Ishikawa (cell line): Measurements from ENCODE around the gene USP6NL.

Source experiments
- CEBPB ChIP-seq: IDR thresholded peaks from 2 replicates; pipeline ENCODE4 v1.6.1; 2012
- CREB1 ChIP-seq: IDR thresholded peaks from 2 replicates; pipeline ENCODE4 v1.6.1; 2012; ENCODE audit warnings: low read depth
- EGR1 ChIP-seq: IDR thresholded peaks from 2 replicates; pipeline ENCODE4 v1.6.1; 2012
- EP300 ChIP-seq: IDR thresholded peaks from 2 replicates; pipeline ENCODE4 v1.6.1; 2012; ENCODE audit warnings: borderline replicate concordance
- FOXM1 ChIP-seq: IDR thresholded peaks from 2 replicates; pipeline ENCODE4 v1.6.1; 2012; ENCODE audit warnings: low read depth, borderline replicate concordance
- MAX ChIP-seq: IDR thresholded peaks from 2 replicates; pipeline ENCODE4 v1.6.1; 2012
- NFIC ChIP-seq: IDR thresholded peaks from 2 replicates; pipeline ENCODE4 v1.6.1; 2012
- RAD21 ChIP-seq: IDR thresholded peaks from 2 replicates; pipeline ENCODE4 v1.6.1; 2012; ENCODE audit warnings: low read depth
- TAF1 ChIP-seq: IDR thresholded peaks from 2 replicates; pipeline ENCODE4 v1.6.1; 2012; ENCODE audit warnings: low read depth, mild to moderate bottlenecking
- TCF12 ChIP-seq: IDR thresholded peaks from 2 replicates; pipeline ENCODE4 v1.6.1; 2012; ENCODE audit warnings: low read depth
- TEAD4 ChIP-seq: IDR thresholded peaks from 2 replicates; pipeline ENCODE4 v1.6.1; 2012
- YY1 ChIP-seq: IDR thresholded peaks from 2 replicates; pipeline ENCODE4 v1.6.1; 2012; ENCODE audit warnings: low read depth
- ZBTB7A ChIP-seq: IDR thresholded peaks from 2 replicates; pipeline ENCODE4 v1.6.1; 2012; ENCODE audit warnings: low read depth
- TF ChIP-seq, protein P1 (sequence below): IDR thresholded peaks from 2 replicates; pipeline ENCODE4 v1.6.1; 2012
- TF ChIP-seq, protein P2 (sequence below): IDR thresholded peaks from 2 replicates; pipeline ENCODE4 v1.6.1; 2012; ENCODE audit warnings: low read depth, mild to moderate bottlenecking

The USP6NL gene

DNA sequence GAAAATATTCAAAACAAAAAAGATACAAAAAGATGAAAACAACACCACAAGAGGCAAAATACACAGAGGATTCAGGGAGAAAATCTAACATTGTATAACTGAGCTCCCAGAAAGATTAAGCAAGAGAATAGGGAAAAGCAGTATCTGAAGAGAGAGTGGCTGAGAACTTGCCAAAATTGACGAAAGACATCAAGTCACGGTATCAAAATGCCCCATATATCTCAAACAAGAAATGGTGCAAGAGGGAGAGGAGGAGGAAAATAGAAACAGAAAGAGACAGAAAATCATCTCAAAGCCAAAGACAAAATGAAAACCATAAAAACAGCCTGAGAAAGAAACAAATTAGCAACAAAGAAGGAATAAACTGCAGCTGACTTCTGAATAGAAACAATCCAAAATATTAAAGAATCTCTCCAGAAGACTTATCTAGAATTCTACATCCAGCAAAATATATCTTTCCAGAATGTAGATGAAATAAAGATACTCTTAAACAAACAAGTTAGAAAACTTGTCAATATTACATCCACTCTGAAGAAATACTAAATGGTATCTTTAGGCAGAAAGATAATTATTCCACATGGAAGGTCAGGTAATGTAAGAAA, 5.5 kb downstream of the USP6NL start:
- TF ChIP-seq, protein P1, sequence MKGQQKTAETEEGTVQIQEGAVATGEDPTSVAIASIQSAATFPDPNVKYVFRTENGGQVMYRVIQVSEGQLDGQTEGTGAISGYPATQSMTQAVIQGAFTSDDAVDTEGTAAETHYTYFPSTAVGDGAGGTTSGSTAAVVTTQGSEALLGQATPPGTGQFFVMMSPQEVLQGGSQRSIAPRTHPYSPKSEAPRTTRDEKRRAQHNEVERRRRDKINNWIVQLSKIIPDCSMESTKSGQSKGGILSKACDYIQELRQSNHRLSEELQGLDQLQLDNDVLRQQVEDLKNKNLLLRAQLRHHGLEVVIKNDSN = no peak
- TF ChIP-seq FOXM1 (no peak), TEAD4 (no peak), ZBTB7A (no peak), CREB1 (no peak), EP300 (no peak), CEBPB (no peak), MAX (no peak), YY1 (no peak), RAD21 (no peak), NFIC (no peak), TCF12 (no peak), EGR1 (no peak), TAF1 (no peak)
- TF ChIP-seq, protein P2, sequence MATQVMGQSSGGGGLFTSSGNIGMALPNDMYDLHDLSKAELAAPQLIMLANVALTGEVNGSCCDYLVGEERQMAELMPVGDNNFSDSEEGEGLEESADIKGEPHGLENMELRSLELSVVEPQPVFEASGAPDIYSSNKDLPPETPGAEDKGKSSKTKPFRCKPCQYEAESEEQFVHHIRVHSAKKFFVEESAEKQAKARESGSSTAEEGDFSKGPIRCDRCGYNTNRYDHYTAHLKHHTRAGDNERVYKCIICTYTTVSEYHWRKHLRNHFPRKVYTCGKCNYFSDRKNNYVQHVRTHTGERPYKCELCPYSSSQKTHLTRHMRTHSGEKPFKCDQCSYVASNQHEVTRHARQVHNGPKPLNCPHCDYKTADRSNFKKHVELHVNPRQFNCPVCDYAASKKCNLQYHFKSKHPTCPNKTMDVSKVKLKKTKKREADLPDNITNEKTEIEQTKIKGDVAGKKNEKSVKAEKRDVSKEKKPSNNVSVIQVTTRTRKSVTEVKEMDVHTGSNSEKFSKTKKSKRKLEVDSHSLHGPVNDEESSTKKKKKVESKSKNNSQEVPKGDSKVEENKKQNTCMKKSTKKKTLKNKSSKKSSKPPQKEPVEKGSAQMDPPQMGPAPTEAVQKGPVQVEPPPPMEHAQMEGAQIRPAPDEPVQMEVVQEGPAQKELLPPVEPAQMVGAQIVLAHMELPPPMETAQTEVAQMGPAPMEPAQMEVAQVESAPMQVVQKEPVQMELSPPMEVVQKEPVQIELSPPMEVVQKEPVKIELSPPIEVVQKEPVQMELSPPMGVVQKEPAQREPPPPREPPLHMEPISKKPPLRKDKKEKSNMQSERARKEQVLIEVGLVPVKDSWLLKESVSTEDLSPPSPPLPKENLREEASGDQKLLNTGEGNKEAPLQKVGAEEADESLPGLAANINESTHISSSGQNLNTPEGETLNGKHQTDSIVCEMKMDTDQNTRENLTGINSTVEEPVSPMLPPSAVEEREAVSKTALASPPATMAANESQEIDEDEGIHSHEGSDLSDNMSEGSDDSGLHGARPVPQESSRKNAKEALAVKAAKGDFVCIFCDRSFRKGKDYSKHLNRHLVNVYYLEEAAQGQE = no peak

DNA sequence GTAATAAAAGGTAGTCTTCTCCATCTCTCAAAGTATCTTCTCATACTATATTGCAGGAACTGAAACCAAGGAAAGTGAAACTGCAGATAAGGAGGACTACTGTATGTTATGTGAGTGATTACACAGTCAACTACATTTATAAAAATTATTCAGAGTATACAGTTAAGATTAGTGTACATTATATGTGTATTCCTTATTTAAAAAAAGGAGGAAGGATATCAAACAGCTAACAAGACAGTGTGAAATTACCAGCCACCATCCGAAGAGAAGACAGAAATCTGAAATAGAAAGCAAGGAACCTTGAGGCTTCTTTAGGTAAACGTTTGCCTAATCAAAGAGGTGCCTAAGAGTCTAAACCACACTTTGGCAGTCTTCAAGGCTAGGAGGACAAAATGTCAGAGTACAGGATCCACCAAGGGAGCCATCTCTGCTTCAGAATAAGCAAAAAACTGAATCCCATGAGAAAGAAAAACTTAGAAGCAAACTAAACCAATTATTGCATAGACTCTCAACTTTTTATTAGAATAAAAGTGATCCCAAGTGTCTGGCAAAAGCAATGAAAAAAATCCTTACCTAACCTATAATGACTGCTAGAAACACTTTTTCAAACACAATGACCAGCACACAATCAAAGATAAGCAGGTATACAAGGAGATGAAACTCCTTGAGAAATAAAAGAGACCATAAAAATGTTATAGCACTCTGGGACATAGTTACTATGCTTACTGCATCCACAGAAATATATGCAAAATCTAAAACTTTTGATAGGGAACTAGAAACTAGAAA, 6.4 kb downstream of the USP6NL start:
- no peak for TF ChIP-seq CEBPB

DNA sequence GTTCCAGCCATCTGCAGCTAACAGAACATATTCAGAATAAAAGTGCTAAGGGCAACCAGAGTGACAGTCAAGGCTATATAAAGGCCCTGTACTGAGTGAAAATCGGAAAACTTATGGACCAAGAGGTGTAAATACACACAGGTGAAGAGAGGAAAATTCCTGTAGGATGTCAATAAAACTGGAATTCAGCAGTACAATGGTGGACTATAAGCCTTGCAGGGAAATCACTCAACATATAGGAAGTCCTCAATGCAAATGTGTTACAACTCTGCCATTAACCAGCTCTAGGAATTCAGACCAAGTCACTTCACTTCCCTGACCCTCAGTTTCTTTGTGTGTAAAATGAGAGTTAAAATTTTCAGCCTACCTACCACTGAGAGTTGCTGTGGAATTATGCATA, 7.7 kb downstream of the USP6NL start:
- no peak for TF ChIP-seq CREB1
- no peak for TF ChIP-seq TAF1
- no peak for TF ChIP-seq CEBPB
- no peak for TF ChIP-seq EGR1
- TF ChIP-seq RAD21 = no peak
- TF ChIP-seq FOXM1 = no peak
- TF ChIP-seq, protein P1 = no peak
- no peak for TF ChIP-seq TCF12
- no peak for TF ChIP-seq MAX
- TF ChIP-seq YY1 = no peak
- TF ChIP-seq, protein P2 = no peak
- TF ChIP-seq TEAD4 = no peak
- no peak for TF ChIP-seq EP300
- no peak for TF ChIP-seq ZBTB7A
- no peak for TF ChIP-seq NFIC

- TF ChIP-seq TCF12 (no peak), ZBTB7A (no peak), RAD21 (no peak), FOXM1 (no peak)
- TF ChIP-seq, protein P1 = no peak
Measured at GRCh38 chr10:11602919-11603523, 8.4 kb downstream of the USP6NL start.

DNA sequence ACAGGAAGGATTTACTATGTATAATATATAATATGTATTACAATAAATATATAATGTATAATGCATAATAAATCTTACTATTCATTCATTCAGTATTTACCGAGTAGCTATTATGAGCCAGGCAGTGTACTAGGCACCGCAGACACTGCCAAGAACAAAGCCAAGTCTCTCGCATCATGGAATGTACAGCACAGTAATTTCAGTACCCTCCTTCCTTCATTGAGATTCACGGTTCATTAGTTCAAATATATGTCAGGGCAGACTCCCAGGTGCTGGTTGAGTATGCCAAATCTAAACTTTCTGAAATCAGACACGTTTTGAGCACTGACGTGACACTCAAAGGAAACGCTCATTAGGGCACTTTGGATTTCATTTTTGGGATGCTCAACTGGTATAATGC, 9.1 kb downstream of the USP6NL start:
- TF ChIP-seq FOXM1 = no peak
- no peak for TF ChIP-seq ZBTB7A
- no peak for TF ChIP-seq RAD21
- TF ChIP-seq, protein P1 = no peak
- peak; percentile 45 for TF ChIP-seq TEAD4
- no peak for TF ChIP-seq CREB1
- peak; percentile 29; the same call in 1 of the 2 replicates for TF ChIP-seq NFIC
- TF ChIP-seq, protein P2 = no peak
- no peak for TF ChIP-seq CEBPB
- no peak for TF ChIP-seq EP300
- TF ChIP-seq TAF1 = no peak
- TF ChIP-seq YY1 = no peak
- TF ChIP-seq EGR1 = no peak
- no peak for TF ChIP-seq TCF12
